ENCODE measurements around the gene KCNMB4. TPM values are rescaled to one million over a fixed set of nuclear protein-coding genes. Genes with fewer than 3 reads are reported as not detected.

KCNMB4 gene
- polyA plus RNA-seq, 1 of the 3 experiments (the other 2 are of a cell fraction): 0.74 TPM

DNA sequence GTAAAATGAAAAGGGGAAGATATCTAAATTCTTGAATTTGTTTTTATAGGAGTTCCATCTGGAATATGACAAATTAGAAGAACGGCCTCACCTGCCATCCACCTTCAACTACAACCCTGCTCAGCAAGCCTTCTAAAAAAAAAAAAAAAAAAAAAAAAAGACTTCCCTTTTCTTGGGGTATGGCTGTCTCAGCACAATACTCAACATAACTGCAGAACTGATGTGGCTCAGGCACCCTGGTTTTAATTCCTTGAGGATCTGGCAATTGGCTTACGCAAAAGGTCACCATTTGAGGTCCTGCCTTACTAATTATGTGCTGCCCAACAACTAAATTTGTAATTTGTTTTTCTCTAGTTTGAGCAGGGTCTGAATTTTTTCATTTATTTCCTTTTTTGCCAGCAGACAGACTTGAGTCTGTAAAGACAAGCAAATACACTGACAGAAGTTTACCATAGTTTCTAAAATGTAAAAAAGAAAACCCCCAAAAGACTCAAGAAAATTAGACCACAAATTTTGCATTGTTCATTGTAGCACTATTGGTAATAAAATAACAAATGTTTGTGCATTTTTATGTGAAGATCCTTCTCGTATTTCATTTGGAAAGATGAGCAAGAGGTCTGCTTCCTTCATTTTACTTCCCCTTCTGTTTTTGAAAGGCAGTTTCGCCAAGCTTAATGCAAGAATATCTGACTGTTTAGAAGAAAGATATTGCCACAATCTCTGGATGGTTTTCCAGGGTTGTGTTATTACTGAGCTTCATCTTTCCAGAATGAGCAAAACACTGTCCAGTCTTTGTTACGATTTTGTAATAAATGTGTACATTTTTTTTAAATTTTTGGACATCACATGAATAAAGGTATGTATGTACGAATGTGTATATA lies 12.1 kb upstream of the KCNMB4 start:
- WGBS (ENCODE audit: low lambda C conversion rate): 93% methylated on average over 6 of the region's 6 CpGs
- Histone ChIP-seq H3K4me1 (ENCODE audit: control insufficient read depth in 1 of 2, insufficient read depth in 2 of 2, low read depth in 1 of 2, low read length in 1 of 2) (no peaks in the 10 kb centered on the region; a peak in 1 of 4 replicates), H3K4me3 (ENCODE audit: low read depth in 2 of 2, low read length in 1 of 2) (no peak overlapping the region), H3K4me2 (no peak overlapping the region), H4K20me1 (ENCODE audit: insufficient read depth) (no peaks in the 10 kb centered on the region), H3K9me3 (no peaks in the 10 kb centered on the region), H3F3A (replicated peaks; ENCODE audit: insufficient read depth) (peaks cover 10% of the 10 kb centered on the region), H3K9me2 (no peaks in the 10 kb centered on the region), H3K9ac (no peak overlapping the region), H3K27ac (ENCODE audit: low read depth in 2 of 2, low read length in 1 of 2) (no peak overlapping the region), H3K36me3 (replicated peaks in 1 of 2; ENCODE audit: control insufficient read depth in 1 of 2, insufficient read depth in 2 of 2, low read length in 1 of 2) (peaks cover 41 to 50% of the 10 kb centered on the region in 2 experiments), H3K27me3 (ENCODE audit: insufficient read depth) (no peaks in the 10 kb centered on the region), H3K79me2 (ENCODE audit: insufficient read depth) (no peaks in the 10 kb centered on the region), H2AFZ (ENCODE audit: low read depth) (no peak overlapping the region)
- POLR2A ChIA-PET: no interaction called here
- TF ChIP-seq GATA2 (CRISPR knock-in tag; IDR thresholded peaks at IDR 0.05) (no peak), TCF12 (IDR thresholded peaks at IDR 0.05) (no peak), RAD21 (IDR thresholded peaks at IDR 0.05; ENCODE audit: low read length) (no peak), FOXM1 (IDR thresholded peaks at IDR 0.05; ENCODE audit: low read depth) (no peak), POLR2AphosphoS5 (IDR thresholded peaks at IDR 0.05; ENCODE audit: low read depth, low read length) (no peak), EZH2phosphoT487 (IDR thresholded peaks at IDR 0.05; ENCODE audit: borderline replicate concordance, low read depth) (no peak), TAF1 (IDR thresholded peaks at IDR 0.05; ENCODE audit: borderline replicate concordance, low read depth, low read length) (no peak), FOSL2 (IDR thresholded peaks at IDR 0.05; ENCODE audit: borderline replicate concordance, low read depth) (no peak), MEF2A (IDR thresholded peaks at IDR 0.05; ENCODE audit: borderline replicate concordance, low read depth) (no peak)
- TF ChIP-seq, protein P1, sequence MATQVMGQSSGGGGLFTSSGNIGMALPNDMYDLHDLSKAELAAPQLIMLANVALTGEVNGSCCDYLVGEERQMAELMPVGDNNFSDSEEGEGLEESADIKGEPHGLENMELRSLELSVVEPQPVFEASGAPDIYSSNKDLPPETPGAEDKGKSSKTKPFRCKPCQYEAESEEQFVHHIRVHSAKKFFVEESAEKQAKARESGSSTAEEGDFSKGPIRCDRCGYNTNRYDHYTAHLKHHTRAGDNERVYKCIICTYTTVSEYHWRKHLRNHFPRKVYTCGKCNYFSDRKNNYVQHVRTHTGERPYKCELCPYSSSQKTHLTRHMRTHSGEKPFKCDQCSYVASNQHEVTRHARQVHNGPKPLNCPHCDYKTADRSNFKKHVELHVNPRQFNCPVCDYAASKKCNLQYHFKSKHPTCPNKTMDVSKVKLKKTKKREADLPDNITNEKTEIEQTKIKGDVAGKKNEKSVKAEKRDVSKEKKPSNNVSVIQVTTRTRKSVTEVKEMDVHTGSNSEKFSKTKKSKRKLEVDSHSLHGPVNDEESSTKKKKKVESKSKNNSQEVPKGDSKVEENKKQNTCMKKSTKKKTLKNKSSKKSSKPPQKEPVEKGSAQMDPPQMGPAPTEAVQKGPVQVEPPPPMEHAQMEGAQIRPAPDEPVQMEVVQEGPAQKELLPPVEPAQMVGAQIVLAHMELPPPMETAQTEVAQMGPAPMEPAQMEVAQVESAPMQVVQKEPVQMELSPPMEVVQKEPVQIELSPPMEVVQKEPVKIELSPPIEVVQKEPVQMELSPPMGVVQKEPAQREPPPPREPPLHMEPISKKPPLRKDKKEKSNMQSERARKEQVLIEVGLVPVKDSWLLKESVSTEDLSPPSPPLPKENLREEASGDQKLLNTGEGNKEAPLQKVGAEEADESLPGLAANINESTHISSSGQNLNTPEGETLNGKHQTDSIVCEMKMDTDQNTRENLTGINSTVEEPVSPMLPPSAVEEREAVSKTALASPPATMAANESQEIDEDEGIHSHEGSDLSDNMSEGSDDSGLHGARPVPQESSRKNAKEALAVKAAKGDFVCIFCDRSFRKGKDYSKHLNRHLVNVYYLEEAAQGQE (IDR thresholded peaks at IDR 0.05; ENCODE audit: low read depth, low read length): no peak
- TF ChIP-seq, protein P2, sequence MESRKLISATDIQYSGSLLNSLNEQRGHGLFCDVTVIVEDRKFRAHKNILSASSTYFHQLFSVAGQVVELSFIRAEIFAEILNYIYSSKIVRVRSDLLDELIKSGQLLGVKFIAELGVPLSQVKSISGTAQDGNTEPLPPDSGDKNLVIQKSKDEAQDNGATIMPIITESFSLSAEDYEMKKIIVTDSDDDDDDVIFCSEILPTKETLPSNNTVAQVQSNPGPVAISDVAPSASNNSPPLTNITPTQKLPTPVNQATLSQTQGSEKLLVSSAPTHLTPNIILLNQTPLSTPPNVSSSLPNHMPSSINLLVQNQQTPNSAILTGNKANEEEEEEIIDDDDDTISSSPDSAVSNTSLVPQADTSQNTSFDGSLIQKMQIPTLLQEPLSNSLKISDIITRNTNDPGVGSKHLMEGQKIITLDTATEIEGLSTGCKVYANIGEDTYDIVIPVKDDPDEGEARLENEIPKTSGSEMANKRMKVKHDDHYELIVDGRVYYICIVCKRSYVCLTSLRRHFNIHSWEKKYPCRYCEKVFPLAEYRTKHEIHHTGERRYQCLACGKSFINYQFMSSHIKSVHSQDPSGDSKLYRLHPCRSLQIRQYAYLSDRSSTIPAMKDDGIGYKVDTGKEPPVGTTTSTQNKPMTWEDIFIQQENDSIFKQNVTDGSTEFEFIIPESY (IDR thresholded peaks at IDR 0.05; ENCODE audit: borderline replicate concordance, low read depth): no peak
- TF ChIP-seq, protein P3, sequence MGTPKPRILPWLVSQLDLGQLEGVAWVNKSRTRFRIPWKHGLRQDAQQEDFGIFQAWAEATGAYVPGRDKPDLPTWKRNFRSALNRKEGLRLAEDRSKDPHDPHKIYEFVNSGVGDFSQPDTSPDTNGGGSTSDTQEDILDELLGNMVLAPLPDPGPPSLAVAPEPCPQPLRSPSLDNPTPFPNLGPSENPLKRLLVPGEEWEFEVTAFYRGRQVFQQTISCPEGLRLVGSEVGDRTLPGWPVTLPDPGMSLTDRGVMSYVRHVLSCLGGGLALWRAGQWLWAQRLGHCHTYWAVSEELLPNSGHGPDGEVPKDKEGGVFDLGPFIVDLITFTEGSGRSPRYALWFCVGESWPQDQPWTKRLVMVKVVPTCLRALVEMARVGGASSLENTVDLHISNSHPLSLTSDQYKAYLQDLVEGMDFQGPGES (IDR thresholded peaks at IDR 0.05; ENCODE audit: low read depth, low read length): no peak
- CTCF ChIA-PET: interaction anchor here (1.5 kb wide), 1 partner anchor 12 kb away, joined by 4 read pairs; the partner anchor contains the start of gene KCNMB4
- DNase-seq: no peak
